Measurements from ENCODE around the gene CIAO2B.
A peak's percentile ranks its signal among the peaks of the same experiment; 100 is the strongest.
"Not testable (repeated sequence)": the region's sequence is repeated elsewhere in the genome, so short reads cannot be mapped to it uniquely, and the experiment has no call there.

Gene CIAO2B

GRCh38 chr16:66934138-66934838 lies at the start of gene CIAO2B:
TSS of gene CIAO2B (minus strand) at chr16:66934402. CDS start at chr16:66934364, 38 bp downstream.
- peak; percentile 75 to 79 for DNase-seq (ENCODE audit: low read depth in 2 of 2)

GRCh38 chr16:66983033-66983432 lies 48.8 kb upstream of the CIAO2B start:
- no peak for DNase-seq (ENCODE audit: low read depth in 2 of 2)

GRCh38 chr16:66979011-66979717 lies 45.0 kb upstream of the CIAO2B start:
- no peak for DNase-seq (ENCODE audit: low read depth in 2 of 2)

- DNase-seq (ENCODE audit: low read depth in 2 of 2): peak; percentile 73 to 85
Observed at GRCh38 chr16:66977341-66978113, 43.3 kb upstream of the CIAO2B start.

GRCh38 chr16:66976746-66977145 lies 42.5 kb upstream of the CIAO2B start:
- no peak for DNase-seq (ENCODE audit: low read depth in 2 of 2)

GRCh38 chr16:66975302-66975893 lies 41.2 kb upstream of the CIAO2B start:
- no peak for DNase-seq (ENCODE audit: low read depth in 2 of 2)

- not testable (repeated sequence) for DNase-seq (ENCODE audit: low read depth in 2 of 2)
Observed at GRCh38 chr16:66974932-66975246, 40.7 kb upstream of the CIAO2B start.

- DNase-seq (ENCODE audit: low read depth in 2 of 2): not testable (repeated sequence)
Observed at GRCh38 chr16:66974156-66974931, 40.1 kb upstream of the CIAO2B start.

- DNase-seq (ENCODE audit: low read depth in 2 of 2): no peak
Observed at GRCh38 chr16:66973716-66974115, 39.5 kb upstream of the CIAO2B start.

GRCh38 chr16:66972983-66973382 lies 38.8 kb upstream of the CIAO2B start:
- DNase-seq (ENCODE audit: low read depth in 2 of 2): no peak

- DNase-seq (ENCODE audit: low read depth in 2 of 2): no peak
Observed at GRCh38 chr16:66970775-66971720, 36.8 kb upstream of the CIAO2B start.

- no peak for DNase-seq (ENCODE audit: low read depth in 2 of 2)
Observed at GRCh38 chr16:66968847-66969246, 34.6 kb upstream of the CIAO2B start.

- DNase-seq (ENCODE audit: low read depth in 2 of 2): no peak
Observed at GRCh38 chr16:66964049-66964448, 29.8 kb upstream of the CIAO2B start.

- no peak for DNase-seq (ENCODE audit: low read depth in 2 of 2)
Observed at GRCh38 chr16:66961914-66962313, 27.7 kb upstream of the CIAO2B start.

- peak; percentile 12 to 18 for DNase-seq (ENCODE audit: low read depth in 2 of 2)
Observed at GRCh38 chr16:66961065-66961744, 27.0 kb upstream of the CIAO2B start, which contains the start of gene CES3. TSS of gene CES3 (plus strand) at chr16:66961266. CDS start at chr16:66961308, 42 bp downstream.

GRCh38 chr16:66960270-66960669 lies 26.1 kb upstream of the CIAO2B start:
- no peak for DNase-seq (ENCODE audit: low read depth in 2 of 2)

GRCh38 chr16:66959704-66960161 lies 25.5 kb upstream of the CIAO2B start:
- no peak for DNase-seq (ENCODE audit: low read depth in 2 of 2)

- DNase-seq (ENCODE audit: low read depth in 2 of 2): no peak
Observed at GRCh38 chr16:66958857-66959703, 24.9 kb upstream of the CIAO2B start.

- not testable (repeated sequence) for DNase-seq (ENCODE audit: low read depth in 2 of 2)
Observed at GRCh38 chr16:66956154-66956457, 21.9 kb upstream of the CIAO2B start.
